ENCODE results near the gene FOXE1. TPM values are rescaled to one million over a fixed set of nuclear protein-coding genes. Genes with fewer than 3 reads are reported as not detected.

FOXE1 gene
- total RNA-seq, 1 donor from 2014 or later: not detected

DNA sequence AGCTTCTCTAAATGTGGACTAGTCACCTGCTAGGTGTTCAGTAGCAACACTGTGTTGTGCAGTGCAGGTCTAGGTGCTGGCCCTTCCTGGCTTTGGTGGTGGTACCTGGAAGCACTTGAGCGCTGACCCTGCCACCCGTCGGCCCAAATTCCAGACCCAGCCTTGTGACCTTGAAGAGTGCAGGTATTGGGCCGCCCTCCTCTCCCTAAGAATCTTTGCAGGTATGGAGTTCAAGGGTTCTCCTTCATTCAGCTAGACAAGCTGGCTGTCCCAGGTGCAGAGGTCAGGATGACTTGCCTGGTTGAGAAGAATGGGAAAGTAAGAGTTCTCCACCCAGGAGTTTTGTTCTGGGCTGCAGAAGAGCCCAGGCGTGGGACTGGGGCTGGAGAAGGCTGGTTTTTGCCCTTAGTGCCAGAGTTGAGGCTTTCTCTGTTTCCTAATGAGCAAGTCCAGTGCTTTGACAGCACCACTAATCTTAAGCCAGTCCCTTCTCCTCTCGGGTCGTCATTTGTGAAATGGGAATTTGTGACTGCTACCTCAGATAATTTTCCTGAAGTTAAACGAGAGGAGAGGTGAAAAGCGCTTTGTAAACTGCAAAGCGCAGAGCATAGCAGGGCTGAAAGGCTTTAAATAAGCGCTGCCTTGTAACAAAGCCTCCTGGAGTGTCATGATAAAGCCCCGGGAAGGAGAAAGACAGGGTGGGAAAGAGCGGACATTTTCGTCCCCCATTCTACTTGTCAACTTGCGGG, 4.0 kb downstream of the FOXE1 start:
- Mint-ChIP-seq H3K4me1 (ENCODE audit: unreplicated experiment) (peaks cover 13% of the 10 kb centered on the region), H3K9me3 (ENCODE audit: unreplicated experiment) (no peaks in the 10 kb centered on the region), H3K27me3 (ENCODE audit: unreplicated experiment) (peaks cover 36% of the 10 kb centered on the region), H3K27ac (ENCODE audit: unreplicated experiment) (no peak overlapping the region), H3K4me3 (ENCODE audit: unreplicated experiment) (no peak overlapping the region), H3K36me3 (ENCODE audit: low read depth, unreplicated experiment) (no peaks in the 10 kb centered on the region)
- DNase-seq (ENCODE audit: low spot score): no peak
- TF ChIP-seq, protein P1, sequence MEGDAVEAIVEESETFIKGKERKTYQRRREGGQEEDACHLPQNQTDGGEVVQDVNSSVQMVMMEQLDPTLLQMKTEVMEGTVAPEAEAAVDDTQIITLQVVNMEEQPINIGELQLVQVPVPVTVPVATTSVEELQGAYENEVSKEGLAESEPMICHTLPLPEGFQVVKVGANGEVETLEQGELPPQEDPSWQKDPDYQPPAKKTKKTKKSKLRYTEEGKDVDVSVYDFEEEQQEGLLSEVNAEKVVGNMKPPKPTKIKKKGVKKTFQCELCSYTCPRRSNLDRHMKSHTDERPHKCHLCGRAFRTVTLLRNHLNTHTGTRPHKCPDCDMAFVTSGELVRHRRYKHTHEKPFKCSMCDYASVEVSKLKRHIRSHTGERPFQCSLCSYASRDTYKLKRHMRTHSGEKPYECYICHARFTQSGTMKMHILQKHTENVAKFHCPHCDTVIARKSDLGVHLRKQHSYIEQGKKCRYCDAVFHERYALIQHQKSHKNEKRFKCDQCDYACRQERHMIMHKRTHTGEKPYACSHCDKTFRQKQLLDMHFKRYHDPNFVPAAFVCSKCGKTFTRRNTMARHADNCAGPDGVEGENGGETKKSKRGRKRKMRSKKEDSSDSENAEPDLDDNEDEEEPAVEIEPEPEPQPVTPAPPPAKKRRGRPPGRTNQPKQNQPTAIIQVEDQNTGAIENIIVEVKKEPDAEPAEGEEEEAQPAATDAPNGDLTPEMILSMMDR (IDR thresholded peaks at IDR 0.05; ENCODE audit: unreplicated experiment): no peak

DNA sequence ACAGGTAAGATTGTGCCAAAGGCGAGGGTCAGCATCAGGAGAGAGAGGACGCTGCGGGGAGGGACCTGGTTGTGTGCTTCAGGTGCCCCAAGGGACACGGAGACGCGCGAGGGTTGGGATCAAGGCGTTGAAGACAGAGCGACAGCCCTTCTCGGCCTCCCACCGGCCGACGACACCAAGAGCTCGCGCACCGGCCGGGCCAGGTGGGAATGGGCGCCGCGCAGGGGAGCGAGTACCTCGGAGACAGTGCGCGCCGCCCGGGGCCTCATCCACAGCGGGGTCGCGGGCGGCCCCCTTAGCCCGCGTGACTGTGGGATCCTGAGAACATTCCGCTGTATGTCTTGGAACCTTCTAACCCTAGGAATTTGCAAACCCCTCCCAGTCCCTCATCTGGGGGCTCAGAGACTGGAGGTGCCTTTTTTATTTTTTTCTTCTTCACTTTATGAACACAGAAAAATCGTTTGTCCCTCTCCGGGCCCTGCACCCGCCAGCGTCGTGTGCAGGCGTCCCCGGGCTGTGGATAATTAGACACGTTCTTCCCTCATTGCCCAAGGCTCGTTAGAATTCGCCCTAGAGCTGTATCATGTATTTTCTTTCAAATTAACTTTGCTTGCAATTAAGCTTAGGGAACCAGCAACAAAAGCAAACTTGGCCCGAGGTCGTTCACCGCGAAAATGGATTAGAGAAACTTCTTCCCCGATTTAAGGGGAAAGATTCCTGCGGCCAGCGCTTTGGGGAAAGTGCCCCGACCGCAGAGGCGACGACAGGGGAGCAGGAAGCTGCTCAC, 4.8 kb downstream of the FOXE1 start:
- Mint-ChIP-seq H3K27me3 (ENCODE audit: unreplicated experiment) (peaks cover 33% of the 10 kb centered on the region), H3K4me1 (ENCODE audit: unreplicated experiment) (peaks cover 10% of the 10 kb centered on the region), H3K36me3 (ENCODE audit: low read depth, unreplicated experiment) (no peaks in the 10 kb centered on the region), H3K4me3 (ENCODE audit: unreplicated experiment) (no peak overlapping the region), H3K9me3 (ENCODE audit: unreplicated experiment) (no peaks in the 10 kb centered on the region), H3K27ac (ENCODE audit: unreplicated experiment) (no peak overlapping the region)
- TF ChIP-seq, protein P1 (IDR thresholded peaks at IDR 0.05; ENCODE audit: unreplicated experiment): no peak
- DNase-seq (ENCODE audit: low spot score): no peak

DNA sequence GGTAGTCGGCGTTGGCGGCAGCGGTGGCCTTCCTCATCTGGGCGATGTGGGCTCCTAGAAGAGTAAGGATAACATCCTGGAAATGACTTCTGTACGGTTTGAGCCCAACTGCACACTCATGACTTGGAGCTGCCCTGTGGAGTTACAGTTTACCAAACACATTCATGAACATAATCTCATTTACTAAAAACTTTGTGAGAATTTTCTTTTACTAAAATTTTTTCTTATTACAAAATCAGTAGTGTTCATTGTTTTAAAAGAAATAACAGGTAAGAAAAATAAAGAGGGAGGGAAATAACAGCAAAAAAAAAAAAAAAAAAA, 5.3 kb downstream of the FOXE1 start:
- Mint-ChIP-seq H3K9me3 (ENCODE audit: unreplicated experiment) (no peaks in the 10 kb centered on the region), H3K36me3 (ENCODE audit: low read depth, unreplicated experiment) (no peaks in the 10 kb centered on the region), H3K4me1 (ENCODE audit: unreplicated experiment) (peaks cover 10% of the 10 kb centered on the region), H3K27me3 (ENCODE audit: unreplicated experiment) (peaks cover 33% of the 10 kb centered on the region), H3K4me3 (ENCODE audit: unreplicated experiment) (no peak overlapping the region), H3K27ac (ENCODE audit: unreplicated experiment) (no peak overlapping the region)
- TF ChIP-seq, protein P1 (IDR thresholded peaks at IDR 0.05; ENCODE audit: unreplicated experiment): no peak
- DNase-seq (ENCODE audit: low spot score): no peak

GRCh38 chr9:97858826-97859225, 5.8 kb downstream of the FOXE1 start:
- Mint-ChIP-seq H3K4me1 (ENCODE audit: unreplicated experiment) (peaks cover 10% of the 10 kb centered on the region), H3K27ac (ENCODE audit: unreplicated experiment) (no peak overlapping the region), H3K9me3 (ENCODE audit: unreplicated experiment) (no peaks in the 10 kb centered on the region), H3K4me3 (ENCODE audit: unreplicated experiment) (no peak overlapping the region), H3K27me3 (ENCODE audit: unreplicated experiment) (peaks cover 33% of the 10 kb centered on the region), H3K36me3 (ENCODE audit: low read depth, unreplicated experiment) (no peaks in the 10 kb centered on the region)
- no peak for DNase-seq (ENCODE audit: low spot score)
- TF ChIP-seq, protein P1 (IDR thresholded peaks at IDR 0.05; ENCODE audit: unreplicated experiment): no peak

DNA sequence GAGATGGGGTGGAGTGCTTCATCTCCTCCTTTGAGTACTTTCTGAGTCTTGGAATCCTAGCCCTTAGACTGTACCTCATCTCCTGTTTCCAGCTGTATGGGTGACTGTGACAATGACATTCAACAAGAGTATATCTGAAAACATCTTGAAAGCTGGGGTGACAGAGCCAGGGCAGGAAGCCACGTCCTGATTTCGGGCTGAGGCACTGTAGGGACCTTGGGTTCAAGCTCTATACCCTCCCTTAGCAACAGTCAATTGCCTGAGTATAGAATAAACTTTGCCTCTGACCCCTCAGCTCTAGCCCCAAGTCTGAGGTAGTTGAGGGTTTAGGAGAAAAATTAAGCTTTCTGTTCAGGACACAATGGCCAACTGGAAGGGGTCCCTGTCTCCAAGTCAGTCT, 6.3 kb downstream of the FOXE1 start:
- Mint-ChIP-seq H3K9me3 (ENCODE audit: unreplicated experiment) (no peaks in the 10 kb centered on the region), H3K4me3 (ENCODE audit: unreplicated experiment) (no peak overlapping the region), H3K36me3 (ENCODE audit: low read depth, unreplicated experiment) (no peaks in the 10 kb centered on the region), H3K27me3 (ENCODE audit: unreplicated experiment) (peaks cover 30% of the 10 kb centered on the region), H3K27ac (ENCODE audit: unreplicated experiment) (no peak overlapping the region), H3K4me1 (ENCODE audit: unreplicated experiment) (peaks cover 7% of the 10 kb centered on the region)
- TF ChIP-seq, protein P1 (IDR thresholded peaks at IDR 0.05; ENCODE audit: unreplicated experiment): no peak
- DNase-seq (ENCODE audit: low spot score): no peak

Data from endothelial cell (in vitro differentiated cells).